HepG2 (cell line): ENCODE data around the gene THBS4. TPM values are rescaled to one million over a fixed set of nuclear protein-coding genes. Genes with fewer than 3 reads are reported as not detected.

Source experiments
- CAMTA2 ChIP-seq: sonication (generic); formaldehyde crosslinking; IDR thresholded peaks from 2 replicates; pipeline ENCODE4 v1.4.0; 2020; ENCODE audit warnings: mild to moderate bottlenecking, missing genetic modification reagents, borderline replicate concordance
- DNMT1 ChIP-seq: sonication (generic); formaldehyde crosslinking; IDR thresholded peaks from 2 replicates; pipeline ENCODE4 v1.5.1; 2020; ENCODE audit warnings: mild to moderate bottlenecking, missing genetic modification reagents
- ELF1 ChIP-seq: sonication (generic); formaldehyde crosslinking; IDR thresholded peaks from 2 replicates; pipeline ENCODE4 v1.4.0; 2020; ENCODE audit warnings: missing genetic modification reagents
- EZH2 ChIP-seq: conservative IDR thresholded peaks from 2 replicates; pipeline ENCODE4 v1.6.1; 2012; ENCODE audit warnings: mild to moderate bottlenecking, low read depth, low read length, moderate library complexity
- FOSL2 ChIP-seq: sonication (generic); formaldehyde crosslinking; IDR thresholded peaks from 2 replicates; pipeline ENCODE4 v1.4.0; 2020; ENCODE audit warnings: missing genetic modification reagents
- IKZF4 ChIP-seq: sonication (generic); formaldehyde crosslinking; IDR thresholded peaks from 2 replicates; pipeline ENCODE4 v1.5.1; 2020; ENCODE audit warnings: borderline replicate concordance, mild to moderate bottlenecking, low read depth, missing genetic modification reagents; ENCODE audit errors: not compliant biosample characterization
- TCF12 ChIP-seq, 2 experiments: fragments of 450-650 bp in 1 of 2; sonication (generic) in 1 of 2; formaldehyde crosslinking in 1 of 2; IDR thresholded peaks; 2 replicates each; pipeline versions ENCODE4 v1.6.1 to v1.8.0; 2017 to 2022; ENCODE audit warnings: antibody characterized with exemption in 1 of 2, mild to moderate bottlenecking in 1 of 2, missing genetic modification reagents in 1 of 2, moderate library complexity in 1 of 2
- THYN1 ChIP-seq: sonication (generic); formaldehyde crosslinking; IDR thresholded peaks from 2 replicates; pipeline ENCODE4 v1.8.1; 2023; ENCODE audit warnings: low read depth, mild to moderate bottlenecking, moderate library complexity, missing genetic modification reagents, borderline replicate concordance
- ZFP36 ChIP-seq: fragments of 150-350 bp; IDR thresholded peaks from 2 replicates; pipeline ENCODE4 v1.6.1; 2018; ENCODE audit warnings: borderline replicate concordance, low read length, low read depth; ENCODE audit not compliant: partially characterized antibody
- ZNF121 ChIP-seq: sonication (generic); formaldehyde crosslinking; IDR thresholded peaks from 2 replicates; pipeline ENCODE4 v1.5.0; 2020; ENCODE audit warnings: mild to moderate bottlenecking, missing genetic modification reagents
- ZNF777 ChIP-seq: sonication (generic); formaldehyde crosslinking; IDR thresholded peaks from 2 replicates; pipeline ENCODE4 v1.4.0; 2020; ENCODE audit warnings: missing genetic modification reagents
- ZNF788 ChIP-seq: sonication (generic); formaldehyde crosslinking; IDR thresholded peaks from 2 replicates; pipeline ENCODE4 v1.5.0; 2020; ENCODE audit warnings: mild to moderate bottlenecking, missing genetic modification reagents, borderline replicate concordance
- polyA plus RNA-seq, 8 experiments: library from polyadenylated mRNA; depleted of rRNA in 3 of 8; stranded (reverse) in 7 of 8; unstranded in 1 of 8; fragments of >200 nt; fragmentation: Illumina TruSeq in 4 of 8; extraction: Trizol in 4 of 8; gene quantifications; 2 replicates each; pipeline versions ENCODE4 v1.2.1 to v1.2.3, GENCODE V29; 2011 to 2016; ENCODE audit warnings: low read depth in 4 of 8, missing spikeins in 1 of 8, mixed read lengths in 1 of 8; ENCODE audit not compliant: insufficient read depth in 1 of 8
- total RNA-seq, 5 experiments: library from RNA; depleted of rRNA; stranded (reverse); fragments of >200 nt; fragmentation: Illumina TruSeq; extraction: Trizol; gene quantifications; 2 replicates each; pipeline ENCODE4 v1.2.3, GENCODE V29; 2016; ENCODE audit warnings: low read depth in 1 of 5
- TF ChIP-seq, protein P1 (sequence below): sonication (generic); formaldehyde crosslinking; IDR thresholded peaks from 2 replicates; pipeline ENCODE4 v1.5.1; 2020; ENCODE audit warnings: mild to moderate bottlenecking, missing genetic modification reagents, borderline replicate concordance
- TF ChIP-seq, protein P2 (sequence below): IDR thresholded peaks from 2 replicates; pipeline ENCODE4 v1.6.1; 2018; ENCODE audit warnings: missing genetic modification reagents
- TF ChIP-seq, protein P3 (sequence below): sonication (generic); formaldehyde crosslinking; IDR thresholded peaks from 2 replicates; pipeline ENCODE4 v1.4.0; 2020; ENCODE audit warnings: missing genetic modification reagents, borderline replicate concordance
- TF ChIP-seq, protein P4 (sequence below): sonication (generic); formaldehyde crosslinking; IDR thresholded peaks from 2 replicates; pipeline ENCODE4 v1.4.0; 2020; ENCODE audit warnings: missing genetic modification reagents

Gene THBS4
- total and polyA plus RNA-seq, 2 of the 13 experiments (the other 11 are each of a cell fraction or from before 2014, with no cell fraction given), result 0.60 to 1.2 TPM

DNA sequence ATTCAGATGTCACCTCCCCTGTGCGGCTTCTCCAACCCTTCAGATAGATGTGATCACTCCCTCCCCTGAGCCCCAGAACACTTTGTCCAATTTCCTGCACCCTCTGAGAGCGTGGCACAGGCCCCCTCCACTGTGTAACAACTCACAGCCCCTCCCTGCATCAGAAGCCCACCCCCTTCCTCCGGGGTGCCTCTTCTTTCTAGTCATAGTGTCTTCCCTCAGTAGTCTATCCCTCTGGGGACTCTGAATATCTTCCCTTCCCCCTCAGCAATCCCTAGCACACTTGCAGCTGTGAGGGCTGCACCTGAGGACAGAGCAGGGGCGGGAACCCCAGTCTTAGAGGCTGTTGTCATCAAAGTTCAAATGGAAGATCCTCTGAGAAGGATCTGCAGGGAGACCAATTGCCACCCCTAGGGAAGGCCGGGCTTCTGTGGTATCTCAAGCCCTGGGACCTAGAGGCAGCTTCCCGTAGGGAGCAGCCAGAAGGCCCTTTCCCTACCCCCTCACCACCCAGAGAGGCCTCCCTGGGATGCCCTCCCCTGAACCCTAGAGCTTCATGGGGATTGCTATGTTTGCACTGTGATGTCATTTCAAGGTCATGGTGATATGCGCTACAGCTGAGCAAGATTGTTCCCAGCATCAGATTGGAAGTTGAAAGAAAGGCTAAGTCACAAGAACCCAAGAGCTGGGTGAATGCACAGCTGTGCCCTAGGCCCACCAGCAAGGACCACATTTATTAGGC lies 70.7 kb downstream of the THBS4 start (continued):
- TF ChIP-seq, protein P1, sequence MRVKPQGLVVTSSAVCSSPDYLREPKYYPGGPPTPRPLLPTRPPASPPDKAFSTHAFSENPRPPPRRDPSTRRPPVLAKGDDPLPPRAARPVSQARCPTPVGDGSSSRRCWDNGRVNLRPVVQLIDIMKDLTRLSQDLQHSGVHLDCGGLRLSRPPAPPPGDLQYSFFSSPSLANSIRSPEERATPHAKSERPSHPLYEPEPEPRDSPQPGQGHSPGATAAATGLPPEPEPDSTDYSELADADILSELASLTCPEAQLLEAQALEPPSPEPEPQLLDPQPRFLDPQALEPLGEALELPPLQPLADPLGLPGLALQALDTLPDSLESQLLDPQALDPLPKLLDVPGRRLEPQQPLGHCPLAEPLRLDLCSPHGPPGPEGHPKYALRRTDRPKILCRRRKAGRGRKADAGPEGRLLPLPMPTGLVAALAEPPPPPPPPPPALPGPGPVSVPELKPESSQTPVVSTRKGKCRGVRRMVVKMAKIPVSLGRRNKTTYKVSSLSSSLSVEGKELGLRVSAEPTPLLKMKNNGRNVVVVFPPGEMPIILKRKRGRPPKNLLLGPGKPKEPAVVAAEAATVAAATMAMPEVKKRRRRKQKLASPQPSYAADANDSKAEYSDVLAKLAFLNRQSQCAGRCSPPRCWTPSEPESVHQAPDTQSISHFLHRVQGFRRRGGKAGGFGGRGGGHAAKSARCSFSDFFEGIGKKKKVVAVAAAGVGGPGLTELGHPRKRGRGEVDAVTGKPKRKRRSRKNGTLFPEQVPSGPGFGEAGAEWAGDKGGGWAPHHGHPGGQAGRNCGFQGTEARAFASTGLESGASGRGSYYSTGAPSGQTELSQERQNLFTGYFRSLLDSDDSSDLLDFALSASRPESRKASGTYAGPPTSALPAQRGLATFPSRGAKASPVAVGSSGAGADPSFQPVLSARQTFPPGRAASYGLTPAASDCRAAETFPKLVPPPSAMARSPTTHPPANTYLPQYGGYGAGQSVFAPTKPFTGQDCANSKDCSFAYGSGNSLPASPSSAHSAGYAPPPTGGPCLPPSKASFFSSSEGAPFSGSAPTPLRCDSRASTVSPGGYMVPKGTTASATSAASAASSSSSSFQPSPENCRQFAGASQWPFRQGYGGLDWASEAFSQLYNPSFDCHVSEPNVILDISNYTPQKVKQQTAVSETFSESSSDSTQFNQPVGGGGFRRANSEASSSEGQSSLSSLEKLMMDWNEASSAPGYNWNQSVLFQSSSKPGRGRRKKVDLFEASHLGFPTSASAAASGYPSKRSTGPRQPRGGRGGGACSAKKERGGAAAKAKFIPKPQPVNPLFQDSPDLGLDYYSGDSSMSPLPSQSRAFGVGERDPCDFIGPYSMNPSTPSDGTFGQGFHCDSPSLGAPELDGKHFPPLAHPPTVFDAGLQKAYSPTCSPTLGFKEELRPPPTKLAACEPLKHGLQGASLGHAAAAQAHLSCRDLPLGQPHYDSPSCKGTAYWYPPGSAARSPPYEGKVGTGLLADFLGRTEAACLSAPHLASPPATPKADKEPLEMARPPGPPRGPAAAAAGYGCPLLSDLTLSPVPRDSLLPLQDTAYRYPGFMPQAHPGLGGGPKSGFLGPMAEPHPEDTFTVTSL (CRISPR knock-in tag), result peak; percentile 25; the same call in 1 of the 2 replicates
- TF ChIP-seq ZNF777 (CRISPR knock-in tag) (no peak), ZFP36 (no peak), ELF1 (CRISPR knock-in tag) (0 out of 2 replicates have a peak, but pooled peaks have one; percentile 35), EZH2 (no peak), ZNF788 (CRISPR knock-in tag) (no peak; the same call in 1 of the 2 replicates), CAMTA2 (CRISPR knock-in tag) (0 out of 2 replicates have a peak, but pooled peaks have one; percentile 29), ZNF121 (CRISPR knock-in tag) (no peak), FOSL2 (peak; percentile 74), IKZF4 (CRISPR knock-in tag) (no peak), TCF12 (IDR thresholded peaks at IDR 0.05) (no peak), TCF12 (CRISPR knock-in tag; IDR thresholded peaks at IDR 0.05) (no peak), THYN1 (CRISPR knock-in tag) (no peak), DNMT1 (CRISPR knock-in tag) (no peak)
- TF ChIP-seq, protein P2, sequence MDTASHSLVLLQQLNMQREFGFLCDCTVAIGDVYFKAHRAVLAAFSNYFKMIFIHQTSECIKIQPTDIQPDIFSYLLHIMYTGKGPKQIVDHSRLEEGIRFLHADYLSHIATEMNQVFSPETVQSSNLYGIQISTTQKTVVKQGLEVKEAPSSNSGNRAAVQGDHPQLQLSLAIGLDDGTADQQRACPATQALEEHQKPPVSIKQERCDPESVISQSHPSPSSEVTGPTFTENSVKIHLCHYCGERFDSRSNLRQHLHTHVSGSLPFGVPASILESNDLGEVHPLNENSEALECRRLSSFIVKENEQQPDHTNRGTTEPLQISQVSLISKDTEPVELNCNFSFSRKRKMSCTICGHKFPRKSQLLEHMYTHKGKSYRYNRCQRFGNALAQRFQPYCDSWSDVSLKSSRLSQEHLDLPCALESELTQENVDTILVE, result no peak
- TF ChIP-seq, protein P3, sequence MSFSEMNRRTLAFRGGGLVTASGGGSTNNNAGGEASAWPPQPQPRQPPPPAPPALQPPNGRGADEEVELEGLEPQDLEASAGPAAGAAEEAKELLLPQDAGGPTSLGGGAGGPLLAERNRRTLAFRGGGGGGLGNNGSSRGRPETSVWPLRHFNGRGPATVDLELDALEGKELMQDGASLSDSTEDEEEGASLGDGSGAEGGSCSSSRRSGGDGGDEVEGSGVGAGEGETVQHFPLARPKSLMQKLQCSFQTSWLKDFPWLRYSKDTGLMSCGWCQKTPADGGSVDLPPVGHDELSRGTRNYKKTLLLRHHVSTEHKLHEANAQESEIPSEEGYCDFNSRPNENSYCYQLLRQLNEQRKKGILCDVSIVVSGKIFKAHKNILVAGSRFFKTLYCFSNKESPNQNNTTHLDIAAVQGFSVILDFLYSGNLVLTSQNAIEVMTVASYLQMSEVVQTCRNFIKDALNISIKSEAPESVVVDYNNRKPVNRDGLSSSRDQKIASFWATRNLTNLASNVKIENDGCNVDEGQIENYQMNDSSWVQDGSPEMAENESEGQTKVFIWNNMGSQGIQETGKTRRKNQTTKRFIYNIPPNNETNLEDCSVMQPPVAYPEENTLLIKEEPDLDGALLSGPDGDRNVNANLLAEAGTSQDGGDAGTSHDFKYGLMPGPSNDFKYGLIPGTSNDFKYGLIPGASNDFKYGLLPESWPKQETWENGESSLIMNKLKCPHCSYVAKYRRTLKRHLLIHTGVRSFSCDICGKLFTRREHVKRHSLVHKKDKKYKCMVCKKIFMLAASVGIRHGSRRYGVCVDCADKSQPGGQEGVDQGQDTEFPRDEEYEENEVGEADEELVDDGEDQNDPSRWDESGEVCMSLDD (CRISPR knock-in tag), result 0 out of 2 replicates have a peak, but pooled peaks have one; percentile 39
- TF ChIP-seq, protein P4, sequence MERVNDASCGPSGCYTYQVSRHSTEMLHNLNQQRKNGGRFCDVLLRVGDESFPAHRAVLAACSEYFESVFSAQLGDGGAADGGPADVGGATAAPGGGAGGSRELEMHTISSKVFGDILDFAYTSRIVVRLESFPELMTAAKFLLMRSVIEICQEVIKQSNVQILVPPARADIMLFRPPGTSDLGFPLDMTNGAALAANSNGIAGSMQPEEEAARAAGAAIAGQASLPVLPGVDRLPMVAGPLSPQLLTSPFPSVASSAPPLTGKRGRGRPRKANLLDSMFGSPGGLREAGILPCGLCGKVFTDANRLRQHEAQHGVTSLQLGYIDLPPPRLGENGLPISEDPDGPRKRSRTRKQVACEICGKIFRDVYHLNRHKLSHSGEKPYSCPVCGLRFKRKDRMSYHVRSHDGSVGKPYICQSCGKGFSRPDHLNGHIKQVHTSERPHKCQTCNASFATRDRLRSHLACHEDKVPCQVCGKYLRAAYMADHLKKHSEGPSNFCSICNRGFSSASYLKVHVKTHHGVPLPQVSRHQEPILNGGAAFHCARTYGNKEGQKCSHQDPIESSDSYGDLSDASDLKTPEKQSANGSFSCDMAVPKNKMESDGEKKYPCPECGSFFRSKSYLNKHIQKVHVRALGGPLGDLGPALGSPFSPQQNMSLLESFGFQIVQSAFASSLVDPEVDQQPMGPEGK, result peak; percentile 78
